ENCODE results near the gene CALHM2.
"Not testable (repeated sequence)": the region's sequence is repeated elsewhere in the genome, so short reads cannot be mapped to it uniquely, and the experiment has no call there.

Gene CALHM2

DNA sequence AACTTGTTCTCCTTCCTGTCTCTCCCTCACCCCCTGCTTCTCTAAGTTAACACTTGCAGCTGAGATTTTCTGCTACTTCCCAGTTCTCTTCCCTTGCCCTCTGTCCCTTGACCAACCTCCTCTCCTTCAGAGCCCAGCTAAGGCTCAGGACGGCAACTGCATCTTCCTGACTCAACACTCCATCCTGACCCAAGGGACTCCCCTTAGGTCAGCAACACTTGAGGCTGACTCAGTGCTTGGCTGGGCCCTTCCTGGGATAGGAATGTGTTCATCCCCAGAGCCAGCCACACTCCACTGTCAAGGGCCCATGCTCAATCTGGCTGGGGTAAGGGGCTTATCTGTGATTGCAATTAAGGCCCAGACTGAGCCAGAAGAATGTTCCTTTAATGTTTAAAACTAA is 3.4 kb downstream of the CALHM2 start:
- no peak for FAIRE-seq

DNA sequence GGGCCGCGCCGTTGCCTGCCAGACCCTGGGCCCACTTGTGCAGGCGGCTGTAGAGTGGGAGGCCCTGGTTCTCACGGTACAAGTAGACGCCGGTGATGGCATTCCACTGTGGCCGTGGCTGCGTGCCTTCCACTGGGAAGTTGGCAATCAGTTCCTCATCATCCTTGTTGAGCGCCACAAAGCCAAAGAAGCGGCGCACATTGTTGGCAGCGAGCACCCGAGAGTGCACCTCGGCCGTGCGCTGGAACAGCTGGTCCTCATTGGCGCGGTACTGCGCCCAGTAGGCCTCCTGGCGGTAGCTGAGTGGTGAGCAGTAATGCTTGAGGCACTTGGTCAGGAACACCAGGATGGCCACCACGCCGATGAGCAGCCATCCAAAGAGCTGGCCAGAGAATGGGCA is 5.0 kb downstream of the CALHM2 start:
- no peak for FAIRE-seq

DNA sequence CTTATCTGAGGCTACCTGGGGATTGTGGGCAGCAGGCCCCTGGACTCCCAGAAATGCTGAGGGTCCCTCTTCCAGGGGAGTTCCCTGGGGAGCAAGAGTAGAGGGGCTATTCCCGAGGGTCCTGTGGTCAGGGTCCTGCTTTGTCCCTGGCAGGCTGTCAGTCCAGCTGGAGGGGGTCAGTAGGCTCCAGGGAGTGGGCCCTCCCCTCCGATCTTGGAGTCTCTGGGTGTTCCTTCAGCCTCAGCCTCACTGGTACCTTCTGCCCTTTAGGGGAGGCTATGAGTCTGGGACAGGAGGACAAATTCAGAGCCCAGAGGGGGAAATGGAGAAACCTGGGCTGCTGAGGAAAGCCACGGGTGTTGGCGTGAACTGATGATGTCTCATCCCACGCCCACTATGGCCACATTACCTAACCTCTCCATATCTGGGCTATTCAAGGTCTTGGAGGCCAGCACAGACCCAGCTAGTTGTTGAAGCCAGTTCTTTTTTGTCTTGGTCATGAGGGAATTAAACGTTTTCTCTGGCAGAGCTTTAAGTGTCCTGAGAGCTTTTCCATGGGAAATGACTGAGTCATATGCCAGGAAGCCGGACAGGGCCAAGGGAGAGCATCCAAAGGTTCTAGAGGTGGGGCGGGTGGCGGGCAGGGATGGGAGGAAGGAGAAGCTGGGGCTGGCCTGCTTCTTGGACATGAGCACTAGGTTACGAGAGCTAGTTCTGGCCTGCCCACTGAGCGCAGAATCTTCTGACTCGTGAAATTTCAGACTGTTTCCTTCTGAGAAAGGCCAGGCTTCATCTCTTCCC is 6.2 kb downstream of the CALHM2 start:
- no peak for FAIRE-seq

DNA sequence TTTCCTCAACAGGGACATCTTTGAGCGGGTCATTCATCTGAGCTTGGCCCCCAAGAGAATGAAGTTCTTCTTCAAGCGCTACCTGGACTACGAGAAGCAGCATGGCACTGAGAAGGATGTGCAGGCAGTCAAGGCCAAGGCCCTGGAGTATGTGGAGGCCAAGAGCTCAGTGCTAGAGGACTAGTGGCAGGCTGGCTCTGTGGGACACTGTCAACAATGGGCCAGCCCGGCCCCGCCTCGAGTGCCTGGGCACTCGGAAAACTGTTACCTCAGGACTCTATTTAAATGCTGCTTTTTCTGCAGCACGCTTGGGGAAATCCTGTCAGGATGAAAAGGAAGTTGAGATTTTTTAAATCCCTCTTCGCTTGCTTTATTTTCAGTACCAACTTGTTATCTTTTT is 6.8 kb downstream of the CALHM2 start:
- FAIRE-seq = no peak

GRCh38 chr10:103444478-103444877 is 7.7 kb downstream of the CALHM2 start:
- FAIRE-seq = no peak

GRCh38 chr10:103443475-103444185 is 8.5 kb downstream of the CALHM2 start:
- no peak for FAIRE-seq

DNA sequence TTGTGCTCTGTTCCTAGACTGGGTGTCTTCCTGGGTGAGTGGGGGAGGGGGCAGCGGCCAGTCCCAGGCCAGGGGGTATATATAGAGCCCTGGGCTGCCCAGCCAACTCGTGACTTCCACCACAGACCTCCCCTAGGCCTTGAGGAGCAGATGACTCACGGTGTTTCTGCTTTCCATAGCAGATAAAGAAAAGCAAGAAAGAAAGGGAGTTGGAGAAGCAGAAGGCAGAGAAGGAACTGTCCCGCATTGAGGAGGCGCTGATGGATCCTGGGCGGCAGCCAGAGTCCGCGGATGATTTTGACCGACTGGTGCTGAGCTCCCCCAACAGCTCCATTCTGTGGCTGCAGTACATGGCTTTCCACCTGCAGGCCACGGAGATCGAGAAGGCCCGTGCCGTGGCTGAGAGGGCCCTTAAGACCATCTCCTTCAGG is 10.1 kb downstream of the CALHM2 start:
- no peak for FAIRE-seq

- no peak for FAIRE-seq
Measured at GRCh38 chr10:103441611-103442010, 10.6 kb downstream of the CALHM2 start.

DNA sequence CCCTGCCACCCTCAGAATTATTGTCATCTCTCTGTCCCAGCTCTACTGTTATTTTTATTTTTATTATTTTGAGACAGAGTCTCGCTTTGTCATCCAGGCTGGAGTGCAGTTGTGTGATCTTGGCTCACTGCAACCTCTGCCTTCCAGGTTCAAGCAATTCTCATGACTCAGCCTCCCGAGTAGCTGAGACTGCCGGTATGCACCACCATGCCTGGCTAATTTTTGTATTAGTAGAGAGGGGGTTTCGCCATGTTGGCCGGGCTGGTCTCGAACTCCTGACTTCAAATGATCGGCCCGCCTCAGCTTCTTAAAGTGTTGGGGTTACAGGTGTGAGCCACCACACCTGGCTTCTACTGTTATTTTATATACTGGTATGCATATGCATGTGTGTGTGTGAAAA is 11.0 kb downstream of the CALHM2 start:
- no peak for FAIRE-seq

DNA sequence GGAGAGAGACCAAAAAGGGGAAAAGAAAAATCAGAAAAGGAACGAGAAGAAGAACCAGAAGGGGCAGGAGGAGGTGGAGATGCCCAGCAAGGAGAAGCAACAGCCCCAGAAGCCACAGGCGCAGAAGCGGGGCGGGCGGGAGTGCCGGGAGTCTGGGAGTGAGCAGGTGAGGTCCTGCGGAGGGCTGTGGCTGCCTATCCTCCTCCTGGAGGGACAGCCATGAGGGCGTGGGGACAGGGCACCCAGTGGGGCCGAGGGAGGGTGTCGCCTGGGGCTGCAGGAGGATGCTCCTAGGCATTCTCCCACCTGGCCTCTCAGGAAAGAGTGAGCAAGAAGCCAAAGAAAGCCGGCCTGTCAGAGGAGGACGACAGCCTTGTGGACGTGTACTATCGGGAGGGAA is 11.8 kb downstream of the CALHM2 start:
- FAIRE-seq = no peak

DNA sequence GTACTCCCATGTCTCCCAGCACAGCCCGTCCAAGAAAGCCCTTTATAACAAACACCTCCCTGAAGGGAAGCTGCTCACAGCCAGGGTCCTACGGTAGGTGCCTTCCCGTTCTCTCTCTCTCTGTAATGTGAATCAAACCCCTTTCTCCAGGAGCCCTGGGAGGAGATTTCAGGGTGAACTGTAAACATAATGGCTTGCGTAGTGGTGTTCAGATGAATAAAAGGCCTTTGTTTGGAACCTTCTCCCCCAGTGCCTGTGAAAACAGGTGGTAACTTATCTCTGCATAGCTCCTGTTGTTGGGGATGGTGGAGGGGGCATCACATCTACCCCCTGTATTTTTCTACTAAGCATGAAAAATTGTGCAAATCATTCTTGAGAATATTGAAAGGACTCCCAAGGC is 12.4 kb downstream of the CALHM2 start:
- no peak for FAIRE-seq

- no peak for FAIRE-seq
Measured at GRCh38 chr10:103433858-103434257, 18.3 kb downstream of the CALHM2 start.

GRCh38 chr10:103431902-103432301 is 20.3 kb downstream of the CALHM2 start:
- FAIRE-seq = no peak

- FAIRE-seq = no peak
Measured at GRCh38 chr10:103429647-103430046, 22.5 kb downstream of the CALHM2 start.

DNA sequence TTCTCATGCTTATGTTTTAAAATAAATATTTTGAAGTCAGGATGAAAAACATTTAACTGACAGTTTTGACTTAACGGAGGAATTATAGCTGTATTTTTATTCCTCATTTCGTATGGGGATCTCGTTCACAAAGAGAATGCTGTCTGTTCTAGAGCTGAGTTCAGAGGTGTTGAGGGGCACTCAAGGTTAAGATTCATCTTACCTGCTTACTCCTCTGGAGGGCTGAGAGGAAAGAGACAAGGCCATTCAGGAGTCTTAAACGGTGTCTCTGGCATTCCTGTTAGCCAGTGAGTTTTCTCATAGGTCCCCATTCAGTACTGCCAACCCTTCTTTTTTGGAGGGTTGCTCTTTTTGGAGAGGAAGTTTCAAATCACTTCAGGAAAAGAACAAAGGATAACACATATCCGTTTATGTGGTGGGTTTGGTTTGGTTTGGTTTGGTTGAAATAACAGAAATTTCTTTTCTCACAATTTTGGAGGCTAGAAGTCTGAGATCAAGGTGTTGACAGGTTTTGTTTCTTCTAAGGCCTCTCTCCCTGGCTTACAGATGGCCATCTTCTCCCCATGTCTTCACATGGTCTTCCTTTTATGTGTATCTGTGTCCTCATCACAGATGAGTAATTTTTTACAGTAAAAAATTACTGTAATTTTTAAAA is 23.1 kb downstream of the CALHM2 start:
- FAIRE-seq = no peak

GRCh38 chr10:103427866-103428265 is 24.3 kb downstream of the CALHM2 start:
- no peak for FAIRE-seq

DNA sequence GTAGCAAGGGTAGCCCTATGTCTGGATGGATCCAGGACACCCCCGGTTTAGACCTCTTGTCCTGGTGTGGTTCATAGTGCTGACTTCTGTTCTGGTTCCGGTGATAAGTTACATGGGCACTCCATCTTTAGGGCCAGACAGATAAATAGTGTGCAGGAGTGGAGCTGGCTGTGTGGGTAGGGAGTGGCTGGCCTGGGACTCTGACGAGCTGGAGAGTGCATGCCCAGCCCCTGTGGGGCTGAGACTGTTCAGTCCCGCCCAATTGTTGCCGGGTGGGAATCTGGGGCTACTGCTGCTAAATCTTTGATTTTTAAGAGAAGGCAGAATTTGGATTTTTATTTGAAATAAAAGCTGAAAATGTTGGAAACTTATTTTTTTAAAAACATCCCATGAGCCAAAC is 28.4 kb downstream of the CALHM2 start:
- FAIRE-seq = no peak

- no peak for FAIRE-seq
Measured at GRCh38 chr10:103419101-103419500, 33.1 kb downstream of the CALHM2 start.

- FAIRE-seq = no peak
Measured at GRCh38 chr10:103417601-103418000, 34.6 kb downstream of the CALHM2 start.

DNA sequence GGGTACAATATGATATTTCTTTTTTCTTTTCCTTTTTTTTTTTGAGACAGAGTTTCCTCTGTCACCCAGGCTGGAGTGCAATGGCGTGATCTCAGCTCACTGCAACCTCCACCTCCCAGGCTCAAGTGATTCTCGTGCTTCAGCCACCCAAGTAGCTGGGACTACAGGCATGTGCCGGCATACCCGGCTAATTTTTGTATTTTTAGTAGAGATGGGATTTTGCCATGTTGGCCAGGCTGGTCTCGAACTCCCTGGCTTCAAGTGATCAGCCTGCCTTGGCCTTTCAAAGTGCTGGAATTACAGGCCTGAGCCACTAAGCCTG is 35.1 kb downstream of the CALHM2 start:
- not testable (repeated sequence) for FAIRE-seq

GRCh38 chr10:103416436-103417147 is 35.6 kb downstream of the CALHM2 start:
- FAIRE-seq = peak; percentile 82

DNA sequence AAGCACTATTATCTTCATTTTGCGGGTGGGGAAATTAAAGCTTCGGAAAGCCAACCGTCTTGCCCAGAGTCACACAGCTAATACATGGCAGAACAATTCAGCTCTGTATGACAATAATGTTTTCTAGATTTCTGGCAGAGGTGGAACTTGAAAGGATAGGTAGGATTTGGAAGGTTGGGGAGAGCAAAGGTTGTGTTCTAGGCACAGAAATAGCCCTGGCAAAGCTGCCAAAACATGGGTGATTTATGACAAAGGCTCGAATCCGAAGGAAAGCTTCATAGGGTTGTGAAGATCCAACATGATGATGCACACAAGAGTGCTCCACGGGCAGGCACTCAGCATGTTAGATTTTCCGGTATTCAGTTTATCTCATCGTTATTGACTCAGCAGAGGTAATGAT is 36.6 kb downstream of the CALHM2 start:
- no peak for FAIRE-seq

- FAIRE-seq = no peak
Measured at GRCh38 chr10:103413564-103413963, 38.6 kb downstream of the CALHM2 start.

All from G401.6 (cell line).